PC-9 (cell line): Measurements from ENCODE around the gene SAPCD2. TPM values are rescaled to one million over a fixed set of nuclear protein-coding genes. Genes with fewer than 3 reads are reported as not detected.

Experiments used
- BruUV-seq: library from RNA; stranded (reverse); fragments of 400-500 nt; replicated peaks from 2 replicates; lab custom pipeline; 2021; lab: Mats Ljungman, UMichigan
- CTCF ChIA-PET: fragments of 300-600 bp; sonication (Branson Sonifier 250); formaldehyde crosslinking; loops from one replicate; lab custom pipeline; 2022; ENCODE audit warnings: antibody characterized with exemption; lab: Charles Lee
- POLR2A ChIA-PET: fragments of 300-600 bp; sonication (Branson Sonifier 250); formaldehyde crosslinking; loops from one replicate; lab custom pipeline; 2022; ENCODE audit warnings: antibody characterized with exemption; ENCODE audit not compliant: unreplicated experiment; lab: Charles Lee
- DNase-seq, 2 experiments: peaks; one replicate each; pipeline versions ENCODE4 v3.0.0 to v3.0.0-alpha.2; 2015 to 2022; ENCODE audit warnings: mixed read lengths in 1 of 2
- H2AFZ ChIP-seq: fragments of 200-600 bp; sonication (generic); 2 replicates; pipeline ENCODE4 v1.8.1; 2017; ENCODE audit warnings: antibody characterized with exemption
- H3F3A ChIP-seq: fragments of 200-600 bp; sonication (generic); 2 replicates; pipeline ENCODE4 v1.8.1; 2017; ENCODE audit warnings: antibody characterized with exemption, mild to moderate bottlenecking, low read depth; ENCODE audit not compliant: insufficient read depth
- H3K27ac ChIP-seq: fragments of 200-600 bp; sonication (generic); 2 replicates; pipeline ENCODE4 v1.6.1; 2016; ENCODE audit warnings: mixed run types
- H3K27me3 ChIP-seq: fragments of 200-600 bp; sonication (generic); 2 replicates; pipeline ENCODE4 v1.6.1; 2016; ENCODE audit warnings: low read depth, mixed run types; ENCODE audit not compliant: insufficient read depth
- H3K36me3 ChIP-seq: fragments of 200-600 bp; sonication (generic); 2 replicates; pipeline ENCODE4 v1.6.1; 2016; ENCODE audit warnings: low read depth, mixed run types
- H3K4me1 ChIP-seq: fragments of 200-600 bp; sonication (generic); replicated peaks from 2 replicates; pipeline ENCODE4 v1.6.1; 2016; ENCODE audit warnings: mixed run types; ENCODE audit not compliant: insufficient read depth
- H3K4me2 ChIP-seq: fragments of 200-600 bp; sonication (generic); 2 replicates; pipeline ENCODE4 v1.6.1; 2017; ENCODE audit warnings: mixed run types
- H3K4me3 ChIP-seq: fragments of 200-600 bp; sonication (generic); 2 replicates; pipeline ENCODE4 v1.6.1; 2016; ENCODE audit warnings: mixed run types
- H3K79me2 ChIP-seq: fragments of 200-600 bp; sonication (generic); 2 replicates; pipeline ENCODE4 v1.6.1; 2017; ENCODE audit warnings: low read depth, mixed run types
- H3K9me2 ChIP-seq: fragments of 200-600 bp; sonication (generic); 2 replicates; pipeline ENCODE4 v1.8.1; 2017; ENCODE audit warnings: mild to moderate bottlenecking; ENCODE audit not compliant: insufficient read depth
- H3K9me3 ChIP-seq: fragments of 200-600 bp; sonication (generic); 2 replicates; pipeline ENCODE4 v1.8.1; 2016; ENCODE audit warnings: low read depth; ENCODE audit not compliant: insufficient read depth
- H4K20me1 ChIP-seq: fragments of 200-600 bp; sonication (generic); 2 replicates; pipeline ENCODE4 v1.8.1; 2017; ENCODE audit not compliant: insufficient read depth
- CTCF ChIP-seq: fragments of 200-600 bp; sonication (generic); conservative IDR thresholded peaks from 2 replicates; pipeline ENCODE4 v1.6.1; 2017; ENCODE audit warnings: mixed run types, antibody characterized with exemption, mild to moderate bottlenecking, moderate library complexity
- EZH2 ChIP-seq: fragments of 200-600 bp; sonication (generic); IDR thresholded peaks from 2 replicates; pipeline ENCODE4 v1.8.0; 2017; ENCODE audit warnings: antibody characterized with exemption, low read depth
- intact Hi-C: fragments of 100-400 bp; cut with micrococcal nuclease; formaldehyde crosslinking; loops from one replicate; pipeline ENCODE4 v1.10.0; 2022; ENCODE audit not compliant: unreplicated experiment
- total RNA-seq: library from RNA; stranded (reverse); gene quantifications from 2 replicates; pipeline ENCODE4 v1.2.3, GENCODE V29; 2021

The SAPCD2 gene
- total RNA-seq, 1 experiment from 2014 or later = 50.3 TPM

- POLR2A ChIA-PET = no interaction called here
- peaks cover 6% of the 10 kb centered on the region for H3K27me3 ChIP-seq
These were observed 18.1 kb downstream of the SAPCD2 start for GRCh38 chr9:137052293-137052692.

GRCh38 chr9:137051145-137051724 lies 19.1 kb downstream of the SAPCD2 start:
- H3K9me3 ChIP-seq = no peaks in the 10 kb centered on the region
- H3K79me2 ChIP-seq = no peaks in the 10 kb centered on the region
- peaks cover 9% of the 10 kb centered on the region; the same call in 1 of the 2 replicates for H3F3A ChIP-seq
- no peak for DNase-seq
- H2AFZ ChIP-seq = no peak overlapping the region
- no TSS peak for BruUV-seq
- H3K27me3 ChIP-seq = peaks cover 6% of the 10 kb centered on the region
- ChIA-PET CTCF (no interaction called here), POLR2A (no interaction called here)
- H3K27ac ChIP-seq = no peak overlapping the region
- no peaks in the 10 kb centered on the region for H3K4me1 ChIP-seq
- no peaks in the 10 kb centered on the region for H3K36me3 ChIP-seq
- TF ChIP-seq CTCF (no peak), EZH2 (no peak)
- intact Hi-C loops = no loop called here
- no peaks in the 10 kb centered on the region for H3K9me2 ChIP-seq
- no peak overlapping the region for H3K4me2 ChIP-seq
- no peak overlapping the region for H3K4me3 ChIP-seq
- H4K20me1 ChIP-seq = peaks cover 5% of the 10 kb centered on the region; the same call in 1 of the 2 replicates

More at GRCh38 chr9:137052293-137052692, 18.1 kb downstream of the SAPCD2 start:
- CTCF ChIA-PET = no interaction called here
- Histone ChIP-seq H2AFZ (no peak overlapping the region), H3K4me1 (no peaks in the 10 kb centered on the region), H3K9me2 (no peaks in the 10 kb centered on the region), H3K4me3 (no peak overlapping the region), H3K9me3 (no peaks in the 10 kb centered on the region), H3K4me2 (no peak overlapping the region), H3K36me3 (no peaks in the 10 kb centered on the region), H4K20me1 (0 out of 2 replicates have a peak, but pooled peaks cover under 1% of the 10 kb centered on the region), H3K27ac (no peak overlapping the region), H3F3A (peaks cover 6% of the 10 kb centered on the region; the same call in 1 of the 2 replicates), H3K79me2 (no peaks in the 10 kb centered on the region)
- no TSS peak for BruUV-seq
- DNase-seq = no peak
- TF ChIP-seq EZH2 (no peak), CTCF (no peak)
- intact Hi-C loops = no loop called here

GRCh38 chr9:137050570-137050969 lies 19.8 kb downstream of the SAPCD2 start:
- CTCF ChIA-PET = no interaction called here

More at GRCh38 chr9:137050570-137050969, 19.8 kb downstream of the SAPCD2 start:
- Histone ChIP-seq H3K4me2 (no peak overlapping the region), H3F3A (peaks cover 9% of the 10 kb centered on the region; the same call in 1 of the 2 replicates), H3K27ac (no peak overlapping the region), H3K36me3 (no peaks in the 10 kb centered on the region), H3K9me3 (no peaks in the 10 kb centered on the region), H3K4me1 (no peaks in the 10 kb centered on the region), H3K4me3 (no peak overlapping the region), H3K79me2 (no peaks in the 10 kb centered on the region), H3K27me3 (peaks cover 6% of the 10 kb centered on the region), H4K20me1 (peaks cover 5% of the 10 kb centered on the region; the same call in 1 of the 2 replicates), H2AFZ (no peak overlapping the region), H3K9me2 (no peaks in the 10 kb centered on the region)
- DNase-seq = no peak
- TF ChIP-seq CTCF (no peak), EZH2 (no peak)
- intact Hi-C loops = no loop called here
- BruUV-seq = no TSS peak
- POLR2A ChIA-PET = no interaction called here
